Measurements from ENCODE around the gene MGAT4B. TPM values are rescaled to one million over a fixed set of nuclear protein-coding genes. Genes with fewer than 3 reads are reported as not detected.

The MGAT4B gene
- total RNA-seq, 4 donors from 2014 or later, result 366 to 1,291 (median 1,007) TPM

DNA sequence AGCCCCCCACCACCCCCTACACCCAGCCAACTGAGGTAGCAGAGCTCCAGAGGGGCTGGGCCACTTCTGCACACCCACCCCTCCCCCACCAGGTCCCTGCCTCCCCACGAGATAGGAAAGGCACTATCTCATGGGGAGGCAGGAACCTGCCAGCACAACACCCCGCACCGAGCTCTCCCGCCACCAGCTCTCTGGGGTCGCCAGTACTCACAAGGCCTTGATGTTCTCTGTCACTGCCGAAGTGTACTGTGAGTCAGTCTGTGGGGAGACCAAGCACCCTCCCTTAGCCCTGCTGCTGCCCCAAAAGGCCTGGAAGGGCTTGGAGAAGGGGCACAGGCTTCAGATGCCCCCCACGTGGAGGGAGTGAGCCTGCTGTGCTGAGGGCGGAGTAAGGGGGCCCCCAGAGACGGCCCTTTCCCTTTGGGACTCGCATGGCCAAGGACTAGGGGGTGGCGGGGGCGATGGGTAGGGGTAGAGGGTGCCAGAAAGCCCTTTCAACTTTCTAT is 5.9 kb downstream of the MGAT4B start:
- DNase-seq, result no peak
- TF ChIP-seq POLR2A (IDR thresholded peaks at IDR 0.05), result no peak
- TF ChIP-seq, protein P1, sequence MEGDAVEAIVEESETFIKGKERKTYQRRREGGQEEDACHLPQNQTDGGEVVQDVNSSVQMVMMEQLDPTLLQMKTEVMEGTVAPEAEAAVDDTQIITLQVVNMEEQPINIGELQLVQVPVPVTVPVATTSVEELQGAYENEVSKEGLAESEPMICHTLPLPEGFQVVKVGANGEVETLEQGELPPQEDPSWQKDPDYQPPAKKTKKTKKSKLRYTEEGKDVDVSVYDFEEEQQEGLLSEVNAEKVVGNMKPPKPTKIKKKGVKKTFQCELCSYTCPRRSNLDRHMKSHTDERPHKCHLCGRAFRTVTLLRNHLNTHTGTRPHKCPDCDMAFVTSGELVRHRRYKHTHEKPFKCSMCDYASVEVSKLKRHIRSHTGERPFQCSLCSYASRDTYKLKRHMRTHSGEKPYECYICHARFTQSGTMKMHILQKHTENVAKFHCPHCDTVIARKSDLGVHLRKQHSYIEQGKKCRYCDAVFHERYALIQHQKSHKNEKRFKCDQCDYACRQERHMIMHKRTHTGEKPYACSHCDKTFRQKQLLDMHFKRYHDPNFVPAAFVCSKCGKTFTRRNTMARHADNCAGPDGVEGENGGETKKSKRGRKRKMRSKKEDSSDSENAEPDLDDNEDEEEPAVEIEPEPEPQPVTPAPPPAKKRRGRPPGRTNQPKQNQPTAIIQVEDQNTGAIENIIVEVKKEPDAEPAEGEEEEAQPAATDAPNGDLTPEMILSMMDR (IDR thresholded peaks at IDR 0.05), result no peak
- H3K27me3 ChIP-seq, result no peaks in the 10 kb centered on the region
- peaks cover 0 to 58% (median 0%) of the 10 kb centered on the region in 3 donors for H3K36me3 ChIP-seq
- H3K27ac ChIP-seq, result peak overlapping the region in 1 of 4 donors; percentile 15
- no peak overlapping the region for H3K4me3 ChIP-seq
- H3K4me1 ChIP-seq, result peaks cover 13 to 51% (median 30%) of the 10 kb centered on the region in 4 donors
- H3K9me3 ChIP-seq, result no peaks in the 10 kb centered on the region

DNA sequence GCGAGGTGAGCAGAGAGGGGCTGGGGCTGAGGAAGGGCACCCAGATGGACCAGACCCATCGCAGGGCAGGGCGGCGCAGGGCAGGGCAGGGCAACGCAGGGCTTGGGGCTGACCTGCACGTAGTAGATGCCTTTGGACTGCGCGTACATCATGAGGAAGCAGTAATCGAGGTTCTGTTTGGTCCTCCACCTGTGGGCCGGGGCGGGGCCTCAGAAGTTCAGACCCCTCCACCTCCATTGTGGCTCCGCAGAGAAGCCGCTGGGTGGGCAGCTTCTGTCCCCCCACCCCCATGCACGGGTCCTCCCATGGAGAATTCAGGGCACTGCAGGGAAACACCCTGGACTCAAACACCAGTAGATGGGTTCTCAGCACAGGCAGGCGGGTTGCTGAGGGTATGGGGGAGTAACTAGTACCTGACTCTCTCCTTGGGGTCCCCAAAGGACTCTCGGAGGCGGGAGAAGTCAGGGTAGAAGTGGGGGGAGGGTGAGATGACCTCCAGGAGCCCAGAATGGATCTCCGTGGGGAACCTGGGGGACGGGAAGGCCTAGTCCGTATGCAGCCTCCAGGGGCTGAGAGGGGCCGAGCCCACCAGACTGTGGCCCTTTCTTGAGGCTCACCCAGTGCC is 6.5 kb downstream of the MGAT4B start:
- Histone ChIP-seq H3K36me3 (peaks cover 0 to 58% (median 0%) of the 10 kb centered on the region in 3 donors), H3K9me3 (no peaks in the 10 kb centered on the region)
- TF ChIP-seq POLR2A (IDR thresholded peaks at IDR 0.05), result no peak
- TF ChIP-seq, protein P1 (IDR thresholded peaks at IDR 0.05), result no peak

GRCh38 chr5:179799644-179799973 is 7.1 kb downstream of the MGAT4B start:
- Histone ChIP-seq H3K27me3 (no peaks in the 10 kb centered on the region), H3K9me3 (no peaks in the 10 kb centered on the region), H3K27ac (no peak overlapping the region), H3K36me3 (peaks cover 0 to 58% (median 0%) of the 10 kb centered on the region in 3 donors), H3K4me3 (no peak overlapping the region), H3K4me1 (peaks cover 13 to 50% (median 32%) of the 10 kb centered on the region in 4 donors)
- TF ChIP-seq, protein P1 (IDR thresholded peaks at IDR 0.05), result no peak
- TF ChIP-seq POLR2A (IDR thresholded peaks at IDR 0.05), result no peak
- DNase-seq, result no peak

More for the DNA sequence above, 6.5 kb downstream of the MGAT4B start:
- H3K4me3 ChIP-seq, result no peak overlapping the region
- H3K27ac ChIP-seq, result no peak overlapping the region
- no peak for DNase-seq
- H3K4me1 ChIP-seq, result peaks cover 13 to 50% (median 31%) of the 10 kb centered on the region in 4 donors
- no peaks in the 10 kb centered on the region for H3K27me3 ChIP-seq

- no peak overlapping the region for H3K4me3 ChIP-seq
- peaks cover 8 to 50% (median 35%) of the 10 kb centered on the region in 4 donors for H3K4me1 ChIP-seq
- H3K27ac ChIP-seq, result no peak overlapping the region
- DNase-seq, result no peak
- peaks cover 0 to 58% (median 0%) of the 10 kb centered on the region in 3 donors for H3K36me3 ChIP-seq
- no peaks in the 10 kb centered on the region for H3K27me3 ChIP-seq
- H3K9me3 ChIP-seq, result no peaks in the 10 kb centered on the region
- no peak for TF ChIP-seq POLR2A (IDR thresholded peaks at IDR 0.05)
- TF ChIP-seq, protein P1 (IDR thresholded peaks at IDR 0.05), result no peak
These were observed 7.7 kb downstream of the MGAT4B start for GRCh38 chr5:179798771-179799643.

- Histone ChIP-seq H3K4me3 (no peak overlapping the region), H3K27ac (no peak overlapping the region), H3K4me1 (peaks cover 2 to 50% (median 33%) of the 10 kb centered on the region in 4 donors), H3K36me3 (peaks cover 0 to 58% (median 0%) of the 10 kb centered on the region in 3 donors), H3K27me3 (no peaks in the 10 kb centered on the region), H3K9me3 (no peaks in the 10 kb centered on the region)
- DNase-seq, result no peak
- TF ChIP-seq POLR2A (IDR thresholded peaks at IDR 0.05), result no peak
- TF ChIP-seq, protein P1 (IDR thresholded peaks at IDR 0.05), result no peak
These were observed 8.4 kb downstream of the MGAT4B start for GRCh38 chr5:179798144-179798770.

Data from Peyer's patch (tissue), 4 donors.